B cell (primary cell): Measurements from ENCODE around the gene FCHO2. TPM values are rescaled to one million over a fixed set of nuclear protein-coding genes. Genes with fewer than 3 reads are reported as not detected.

Experiments used
- ATAC-seq: fragments of 200-7000 bp; cut with Tn5 transposase; one replicate; pipeline ENCODE4 v1.10.0; 2021; ENCODE audit warnings: low read depth, mild to moderate bottlenecking, moderate number of reproducible peaks, moderate library complexity
- CTCF ChIA-PET: fragments of 350-600 bp; sonication (Branson Sonifier 250); formaldehyde crosslinking; loops from one replicate; lab custom pipeline; 2021; ENCODE audit warnings: antibody characterized with exemption, inconsistent platforms; lab: Charles Lee
- POLR2A ChIA-PET: fragments of 350-600 bp; sonication (Branson Sonifier 250); formaldehyde crosslinking; loops from one replicate; lab custom pipeline; 2021; ENCODE audit warnings: antibody characterized with exemption; lab: Charles Lee
- DNase-seq: peaks from one replicate; pipeline ENCODE4 v3.0.0; 2013
- H2AFZ ChIP-seq: 2 replicates; pipeline ENCODE4 v1.6.1; 2012; ENCODE audit warnings: mild to moderate bottlenecking, low read depth, low read length; ENCODE audit not compliant: insufficient read depth, poor library complexity, severe bottlenecking
- H3K27ac ChIP-seq, 2 donors: 1 replicate in 1 of 2; 2 replicates in 1 of 2; pipeline ENCODE4 v1.5.1; 2012 to 2013; ENCODE audit warnings: low read length in 2 of 2, mild to moderate bottlenecking in 2 of 2, moderate library complexity in 1 of 2
- H3K27me3 ChIP-seq, 4 experiments: fragments of 200-600 bp in 1 of 4; sonication (generic) in 1 of 4; replicated peaks in 1 of 4; 1 replicate in 2 of 4; 2 replicates in 2 of 4; pipeline versions ENCODE4 v1.6.1 to v1.7.0; 2013 to 2016; ENCODE audit warnings: low read length in 3 of 4, mild to moderate bottlenecking in 2 of 4, mixed read lengths in 1 of 4, moderate library complexity in 1 of 4; ENCODE audit not compliant: insufficient read depth in 4 of 4, control insufficient read depth in 3 of 4; ENCODE audit errors: control extremely low read depth in 1 of 4
- H3K36me3 ChIP-seq, 2 experiments: replicated peaks in 1 of 2; 1 replicate in 1 of 2; 2 replicates in 1 of 2; pipeline versions ENCODE4 v1.6.1 to v1.7.1; 2013; ENCODE audit warnings: low read length in 1 of 2; ENCODE audit not compliant: insufficient read depth in 2 of 2, control insufficient read depth in 1 of 2; ENCODE audit errors: control extremely low read depth in 1 of 2, extremely low read depth in 1 of 2
- H3K4me1 ChIP-seq, 2 donors: fragments of 200-600 bp in 1 of 2; sonication (generic) in 1 of 2; 1 replicate in 1 of 2; 2 replicates in 1 of 2; pipeline versions ENCODE4 v1.5.1 to v1.6.1; 2013 to 2017; ENCODE audit warnings: low read length in 2 of 2; ENCODE audit not compliant: control insufficient read depth in 2 of 2, insufficient read depth in 2 of 2
- H3K4me2 ChIP-seq: replicated peaks from 2 replicates; pipeline ENCODE3; 2012; ENCODE audit warnings: mild to moderate bottlenecking, low read depth, low read length; ENCODE audit not compliant: poor library complexity, severe bottlenecking
- H3K4me3 ChIP-seq, 5 experiments: fragments of 200-600 bp in 1 of 5; sonication (generic) in 1 of 5; 1 replicate in 3 of 5; 2 replicates in 2 of 5; pipeline versions ENCODE4 v1.5.1 to v1.7.0; 2011 to 2016; ENCODE audit warnings: low read length in 4 of 5, mild to moderate bottlenecking in 4 of 5, low read depth in 2 of 5, control low read depth in 1 of 5, moderate library complexity in 1 of 5; ENCODE audit not compliant: insufficient read depth in 1 of 5; ENCODE audit errors: control extremely low read depth in 1 of 5, extremely low read depth in 1 of 5
- H3K79me2 ChIP-seq: fragments of 200-600 bp; sonication (generic); one replicate; pipeline ENCODE4 v1.6.0; 2016; ENCODE audit warnings: low read length; ENCODE audit not compliant: control insufficient read depth, insufficient read depth
- H3K9ac ChIP-seq: fragments of 200-600 bp; sonication (generic); 2 replicates; pipeline ENCODE4 v1.6.1; 2017; ENCODE audit warnings: mild to moderate bottlenecking, low read length, moderate library complexity
- H3K9me3 ChIP-seq, 3 donors: one replicate each; pipeline versions ENCODE4 v1.6.1 to v1.7.1; 2013; ENCODE audit warnings: low read length in 2 of 3; ENCODE audit not compliant: control insufficient read depth in 2 of 3, insufficient read depth in 1 of 3; ENCODE audit errors: control extremely low read depth in 1 of 3
- H4K20me1 ChIP-seq: 2 replicates; pipeline ENCODE4 v1.6.0; 2012; ENCODE audit warnings: mild to moderate bottlenecking, low read length; ENCODE audit not compliant: insufficient read depth, control insufficient read depth, poor library complexity, severe bottlenecking
- H3K27ac Mint-ChIP-seq: one replicate; pipeline ENCODE4 v1.8.0; 2021; ENCODE audit warnings: mixed read lengths
- H3K27me3 Mint-ChIP-seq: one replicate; pipeline ENCODE4 v1.8.0; 2021; ENCODE audit warnings: mixed read lengths
- H3K4me1 Mint-ChIP-seq: one replicate; pipeline ENCODE4 v1.8.0; 2021; ENCODE audit warnings: mixed read lengths
- H3K4me3 Mint-ChIP-seq: one replicate; pipeline ENCODE4 v1.8.0; 2021; ENCODE audit warnings: mixed read lengths
- H3K9me3 Mint-ChIP-seq: one replicate; pipeline ENCODE4 v1.8.0; 2022; ENCODE audit warnings: mixed read lengths; ENCODE audit not compliant: insufficient read depth
- CTCF ChIP-seq: fragments of 200-600 bp; IDR thresholded peaks from one replicate; pipeline ENCODE4 v1.8.0; 2022; ENCODE audit warnings: antibody characterized with exemption, mild to moderate bottlenecking
- EZH2 ChIP-seq: IDR thresholded peaks from 2 replicates; pipeline ENCODE4 v1.6.1; 2012; ENCODE audit warnings: borderline replicate concordance, low read depth, mild to moderate bottlenecking, moderate library complexity, low read length; ENCODE audit not compliant: insufficient read depth, poor library complexity, severe bottlenecking
- WGBS: methylation state at CpG from one replicate; pipeline ENCODE4 v1.1.5; 2013; ENCODE audit warnings: missing lambda C conversion rate; ENCODE audit not compliant: insufficient coverage; 5-methylcytosine and 5-hydroxymethylcytosine counted together
- intact Hi-C: fragments of 100-400 bp; cut with micrococcal nuclease; formaldehyde crosslinking; loops from one replicate; pipeline ENCODE4 v1.10.0; 2022
- polyA plus RNA-seq: library from polyadenylated mRNA; depleted of rRNA; stranded (reverse); fragments of >200 nt; gene quantifications from 2 replicates; pipeline ENCODE4 v1.2.3, GENCODE V29; 2012
- total RNA-seq, 2 donors: library from RNA; stranded (reverse); fragments of 120-200 nt in 1 of 2; gene quantifications; 1 replicate in 1 of 2; 2 replicates in 1 of 2; pipeline versions ENCODE4 v1.2.3 to v1.2.4, GENCODE V29; 2013 to 2022

Gene FCHO2
- total and polyA plus RNA-seq, 2 donors (not counting 1 experiment from before 2014, with no cell fraction given): 1.5 to 11.0 TPM

GRCh38 chr5:72956324-72957140 lies 691 bp downstream of the FCHO2 start:
- peaks cover 0 to 1% (median 0%) of the 10 kb centered on the region in 3 donors for H3K9me3 ChIP-seq
- Mint-ChIP-seq H3K27ac (peak overlapping the region; percentile 57), H3K27me3 (peaks cover 43% of the 10 kb centered on the region), H3K9me3 (no peaks in the 10 kb centered on the region), H3K4me3 (peak overlapping the region; percentile 98), H3K4me1 (peaks cover 19% of the 10 kb centered on the region)
- H3K27me3 ChIP-seq: peaks cover 0 to 28% (median 8%) of the 10 kb centered on the region in 4 experiments
- ChIA-PET CTCF (interaction anchor here (1.0 to 1.3 kb wide), 4 partner anchors 30 to 591 kb away, joined by 3 to 4 read pairs (median 3); no protein-coding TSS in a partner anchor), POLR2A (no interaction called here)
- H3K36me3 ChIP-seq: no peaks in the 10 kb centered on the region
- 1% methylated on average over 45 of the region's 51 CpGs for WGBS
- no peak for TF ChIP-seq EZH2
- ATAC-seq (peak; percentile 36), DNase-seq (no peak)
- no peaks in the 10 kb centered on the region for H3K79me2 ChIP-seq
- intact Hi-C loops: loop anchor here (5.0 to 10.0 kb wide), 3 partner anchors 49 to 578 kb away; partner anchors contain the start of gene FOXD1
- peaks cover 11% of the 10 kb centered on the region in 2 donors for H3K4me1 ChIP-seq
- no peaks in the 10 kb centered on the region for H4K20me1 ChIP-seq
- peak overlapping the region; percentile 79 for H3K9ac ChIP-seq
- H3K27ac ChIP-seq: peak overlapping the region in 1 of 2 donors; percentile 68
- peak overlapping the region; percentile 83 for H3K4me2 ChIP-seq
- H3K4me3 ChIP-seq: peak overlapping the region; percentile 71 to 89 (median 76)
- peak overlapping the region; percentile 95 for H2AFZ ChIP-seq

GRCh38 chr5:72957337-72957736 lies 1.5 kb downstream of the FCHO2 start:
- no peak overlapping the region for H2AFZ ChIP-seq
- no peaks in the 10 kb centered on the region for H4K20me1 ChIP-seq
- H3K27me3 Mint-ChIP-seq: peaks cover 40% of the 10 kb centered on the region
- H3K79me2 ChIP-seq: no peaks in the 10 kb centered on the region
- no peak overlapping the region for H3K9ac ChIP-seq
- H3K4me1 ChIP-seq: peaks cover 11% of the 10 kb centered on the region in 2 donors
- DNase-seq: no peak
- H3K4me3 ChIP-seq: no peak overlapping the region
- peaks cover 19% of the 10 kb centered on the region for H3K4me1 Mint-ChIP-seq
- H3K27me3 ChIP-seq: peaks cover 0 to 28% (median 7%) of the 10 kb centered on the region in 4 experiments
- H3K36me3 ChIP-seq: no peaks in the 10 kb centered on the region
- no peak overlapping the region for H3K27ac Mint-ChIP-seq
- no peak for TF ChIP-seq EZH2
- no peak for TF ChIP-seq CTCF
- H3K4me2 ChIP-seq: no peak overlapping the region
- ChIA-PET POLR2A (no interaction called here), CTCF (interaction anchor here (0.7 to 1.2 kb wide), 2 partner anchors 492 to 591 kb away, joined by 4 read pairs; no protein-coding TSS in a partner anchor)
- H3K27ac ChIP-seq: no peak overlapping the region
- intact Hi-C loops: loop anchor here (5.0 to 10.0 kb wide), 3 partner anchors 50 to 577 kb away; partner anchors contain the start of gene FOXD1
- no CpG with 5 or more reads among the region's 1 CpG for WGBS
- H3K4me3 Mint-ChIP-seq: peak overlapping the region; percentile 86
- no peaks in the 10 kb centered on the region for H3K9me3 Mint-ChIP-seq
- H3K9me3 ChIP-seq: peaks cover 0 to 1% (median 0%) of the 10 kb centered on the region in 3 donors
- no peak for ATAC-seq
